Ovary (tissue), 9 donors: Measurements from ENCODE around the gene PRDM8. TPM values are rescaled to one million over a fixed set of nuclear protein-coding genes. Genes with fewer than 3 reads are reported as not detected.
"Not testable (repeated sequence)": the region's sequence is repeated elsewhere in the genome, so short reads cannot be mapped to it uniquely, and the experiment has no call there.

ENCODE experiments used
- DNase-seq, 5 donors: peaks; one replicate each; pipeline ENCODE4 v3.0.0-alpha.2; 2019 to 2020
- H3K27ac ChIP-seq, 2 donors: fragments of 200-600 bp; one replicate each; pipeline versions ENCODE4 v1.5.1 to v1.8.0; 2019 to 2022
- H3K27me3 ChIP-seq: fragments of 200-600 bp; one replicate; pipeline ENCODE4 v1.8.0; 2022
- H3K36me3 ChIP-seq: fragments of 200-600 bp; sonication (generic); one replicate; pipeline ENCODE4 v1.5.1; 2019
- H3K4me1 ChIP-seq: one replicate; pipeline ENCODE4 v1.8.1; 2013; ENCODE audit warnings: mild to moderate bottlenecking, moderate library complexity; ENCODE audit not compliant: insufficient read depth
- H3K4me3 ChIP-seq: fragments of 200-600 bp; sonication (generic); one replicate; pipeline ENCODE4 v1.5.1; 2017
- H3K9me3 ChIP-seq, 2 donors: fragments of 200-600 bp in 1 of 2; sonication (generic) in 1 of 2; one replicate each; pipeline versions ENCODE4 v1.5.1 to v1.8.1; 2013 to 2019; ENCODE audit warnings: mild to moderate bottlenecking in 1 of 2, moderate library complexity in 1 of 2
- EP300 ChIP-seq: sonication (generic); formaldehyde crosslinking; IDR thresholded peaks from one replicate; pipeline ENCODE4 v1.6.1; 2017; ENCODE audit warnings: antibody characterized with exemption
- POLR2A ChIP-seq: fragments of 450-650 bp; IDR thresholded peaks from one replicate; pipeline ENCODE4 v1.6.1; 2017; ENCODE audit warnings: antibody characterized with exemption, mild to moderate bottlenecking, moderate library complexity
- WGBS, 3 donors: extraction: QIAGEN DNeasy Blood & Tissue Kit in 1 of 3; methylation state at CpG; one replicate each; pipeline versions ENCODE4 v1.1.5 to v1.1.7; 2013 to 2017; 5-methylcytosine and 5-hydroxymethylcytosine counted together
- intact Hi-C, 4 donors: fragments of 100-400 bp; cut with DNase I; formaldehyde crosslinking; loops; one replicate each; pipeline versions ENCODE4 v1.11.0 to v1.15.1; 2022 to 2023
- polyA plus RNA-seq, 2 donors: library from polyadenylated mRNA; stranded (reverse); fragments of 200-250 nt in 1 of 2; fragments of 350-450 nt in 1 of 2; fragmentation: Illumina TruSeq in 1 of 2; extraction: RNeasy Lipid Tissue Mini Kit (QIAGEN cat#74804) in 1 of 2; gene quantifications; one replicate each; pipeline ENCODE4 v1.2.3, GENCODE V29; 2013 to 2014
- total RNA-seq, 7 donors: library from RNA; depleted of rRNA in 2 of 7; stranded (reverse); fragments of >200 nt in 2 of 7; fragmentation: NEBNext Ultra II Directional in 3 of 7; extraction: Animal tissue kit (Norgen Biotek cat#: 25700) in 3 of 7; gene quantifications; one replicate each; pipeline versions ENCODE4 v1.1.0 to v1.2.4, GENCODE V29; 2016 to 2023
- TF ChIP-seq, protein P1 (sequence below), 3 donors: fragments of 450-650 bp in 2 of 3; fragments of 200-600 bp in 1 of 3; IDR thresholded peaks; one replicate each; pipeline versions ENCODE4 v1.5.1 to v1.8.0; 2016 to 2022; ENCODE audit warnings: antibody characterized with exemption in 3 of 3, mild to moderate bottlenecking in 1 of 3
- donor health status: DM: no; HTN: no; CAD: no; lungs with moderate emphysema.
- donor health status: DM: no; HTN: no; CAD: no.
- donor health status: Bipolar disorder and iron deficiency.
- donor health status: DM: yes; HTN: yes; CAD: no.
- donor health status: DM: no; HTN: no; CAD: no.
- donor health status: DM: yes; HTN: yes; CAD: no.

PRDM8 gene
- total and polyA plus RNA-seq, 9 donors = 3.6 to 14.3 (median 6.5) TPM

DNA sequence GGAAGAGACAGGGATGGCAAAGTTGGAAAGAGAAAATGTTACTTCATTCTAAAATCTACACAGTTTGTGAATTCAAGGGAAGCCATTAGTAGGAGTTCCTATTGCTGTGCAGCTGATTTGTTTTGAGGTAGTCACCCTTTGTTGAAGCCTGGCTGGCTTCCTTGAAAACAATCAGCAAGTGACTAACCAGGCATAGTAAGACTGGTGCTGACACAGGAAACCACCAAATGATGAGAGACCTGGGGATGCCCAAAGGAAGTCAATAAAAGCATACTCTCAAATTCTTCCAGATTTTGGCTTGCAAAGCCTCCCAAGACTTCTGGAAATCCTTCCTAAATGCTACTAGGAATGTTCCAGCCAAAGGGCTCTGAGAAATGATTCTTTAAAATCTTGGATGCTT is 23.9 kb upstream of the PRDM8 start:
- TF ChIP-seq EP300 (no peak), POLR2A (no peak)
- TF ChIP-seq, protein P1, sequence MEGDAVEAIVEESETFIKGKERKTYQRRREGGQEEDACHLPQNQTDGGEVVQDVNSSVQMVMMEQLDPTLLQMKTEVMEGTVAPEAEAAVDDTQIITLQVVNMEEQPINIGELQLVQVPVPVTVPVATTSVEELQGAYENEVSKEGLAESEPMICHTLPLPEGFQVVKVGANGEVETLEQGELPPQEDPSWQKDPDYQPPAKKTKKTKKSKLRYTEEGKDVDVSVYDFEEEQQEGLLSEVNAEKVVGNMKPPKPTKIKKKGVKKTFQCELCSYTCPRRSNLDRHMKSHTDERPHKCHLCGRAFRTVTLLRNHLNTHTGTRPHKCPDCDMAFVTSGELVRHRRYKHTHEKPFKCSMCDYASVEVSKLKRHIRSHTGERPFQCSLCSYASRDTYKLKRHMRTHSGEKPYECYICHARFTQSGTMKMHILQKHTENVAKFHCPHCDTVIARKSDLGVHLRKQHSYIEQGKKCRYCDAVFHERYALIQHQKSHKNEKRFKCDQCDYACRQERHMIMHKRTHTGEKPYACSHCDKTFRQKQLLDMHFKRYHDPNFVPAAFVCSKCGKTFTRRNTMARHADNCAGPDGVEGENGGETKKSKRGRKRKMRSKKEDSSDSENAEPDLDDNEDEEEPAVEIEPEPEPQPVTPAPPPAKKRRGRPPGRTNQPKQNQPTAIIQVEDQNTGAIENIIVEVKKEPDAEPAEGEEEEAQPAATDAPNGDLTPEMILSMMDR (IDR thresholded peaks at IDR 0.05) = no peak
- no peaks in the 10 kb centered on the region for H3K27me3 ChIP-seq
- no peaks in the 10 kb centered on the region for H3K36me3 ChIP-seq
- no peaks in the 10 kb centered on the region for H3K9me3 ChIP-seq
- intact Hi-C loops = no loop called here
- no peaks in the 10 kb centered on the region for H3K4me1 ChIP-seq
- H3K27ac ChIP-seq = no peak overlapping the region
- no peak overlapping the region for H3K4me3 ChIP-seq
- DNase-seq = no peak

DNA sequence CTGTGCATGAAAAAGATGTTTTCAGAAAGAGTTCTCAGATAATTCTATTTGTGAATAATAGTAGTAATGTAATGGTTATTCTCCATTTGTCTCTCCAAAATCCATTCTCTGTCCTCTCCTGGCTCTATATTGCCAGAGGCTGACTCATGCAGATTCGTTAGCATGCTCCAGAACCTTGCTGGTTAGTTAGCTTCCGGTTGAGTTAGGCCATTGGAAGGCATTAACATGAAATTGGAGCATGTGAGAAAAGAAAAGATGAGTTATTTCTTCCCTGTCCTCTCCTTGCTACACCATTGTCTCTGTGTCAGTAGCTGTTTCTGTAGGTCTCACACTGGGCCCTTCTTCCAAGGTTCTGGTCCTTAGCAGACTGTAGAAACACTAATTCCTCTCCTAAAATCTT is 23.5 kb upstream of the PRDM8 start:
- 85 to 92% (median 87%) methylated on average over 2 of the region's 2 CpGs for WGBS, 3 donors
- Histone ChIP-seq H3K4me3 (no peak overlapping the region), H3K27me3 (no peaks in the 10 kb centered on the region), H3K9me3 (no peaks in the 10 kb centered on the region), H3K36me3 (no peaks in the 10 kb centered on the region), H3K27ac (no peak overlapping the region), H3K4me1 (no peaks in the 10 kb centered on the region)
- no peak for DNase-seq
- intact Hi-C loops = no loop called here
- TF ChIP-seq POLR2A = no peak
- TF ChIP-seq, protein P1 (IDR thresholded peaks at IDR 0.05) = no peak
- TF ChIP-seq EP300 = no peak

DNA sequence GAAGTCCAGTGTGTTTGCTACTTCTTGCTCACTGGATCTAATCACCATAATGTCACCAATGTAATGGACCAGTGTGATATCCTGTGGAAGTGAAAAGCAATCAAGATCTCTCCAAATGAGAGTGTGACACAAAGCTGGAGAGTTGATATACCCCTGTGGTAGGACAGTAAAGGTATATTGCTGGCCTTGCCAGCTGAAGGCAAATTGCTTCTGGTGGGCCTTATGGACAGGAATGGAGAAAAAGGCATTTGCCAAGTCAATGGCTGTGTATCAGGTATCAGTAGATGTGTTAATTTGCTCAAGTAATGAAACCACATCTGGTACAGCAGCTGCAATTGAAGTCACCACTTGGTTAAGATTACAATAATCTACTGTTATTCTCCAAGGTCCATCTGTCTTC is 19.5 kb upstream of the PRDM8 start:
- H3K4me1 ChIP-seq, H3K4me3 ChIP-seq, intact Hi-C loops, H3K27ac ChIP-seq, H3K36me3 ChIP-seq, H3K27me3 ChIP-seq, DNase-seq, H3K9me3 ChIP-seq: not testable (repeated sequence)

DNA sequence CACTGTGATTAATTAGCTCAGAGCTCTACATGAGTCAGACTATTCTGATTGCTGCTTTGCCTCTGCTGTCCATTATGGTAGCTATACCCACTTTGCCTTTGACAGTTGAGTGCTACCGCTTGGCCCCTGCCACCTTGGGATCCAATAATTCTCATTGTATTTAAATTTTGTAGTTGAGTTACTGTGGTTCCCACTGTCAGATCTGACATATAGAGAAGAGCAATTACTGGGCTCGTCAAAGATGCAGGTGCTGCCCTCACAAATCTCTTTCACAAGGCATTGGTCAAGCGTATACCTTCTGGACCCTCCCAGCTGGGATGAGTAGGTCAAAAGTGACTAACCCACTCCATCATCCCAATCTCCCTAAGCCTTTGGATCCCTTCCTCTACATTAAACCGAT is 18.3 kb upstream of the PRDM8 start:
- Histone ChIP-seq H3K4me1 (peaks cover 5% of the 10 kb centered on the region), H3K27me3 (no peaks in the 10 kb centered on the region), H3K4me3 (no peak overlapping the region), H3K9me3 (no peaks in the 10 kb centered on the region), H3K27ac (no peak overlapping the region), H3K36me3 (no peaks in the 10 kb centered on the region)
- TF ChIP-seq, protein P1 (IDR thresholded peaks at IDR 0.05) = no peak
- no peak for TF ChIP-seq POLR2A
- TF ChIP-seq EP300 = no peak
- 94 to 95% (median 95%) methylated on average over 4 of the region's 4 CpGs for WGBS, 3 donors
- no peak for DNase-seq
- intact Hi-C loops = no loop called here

DNA sequence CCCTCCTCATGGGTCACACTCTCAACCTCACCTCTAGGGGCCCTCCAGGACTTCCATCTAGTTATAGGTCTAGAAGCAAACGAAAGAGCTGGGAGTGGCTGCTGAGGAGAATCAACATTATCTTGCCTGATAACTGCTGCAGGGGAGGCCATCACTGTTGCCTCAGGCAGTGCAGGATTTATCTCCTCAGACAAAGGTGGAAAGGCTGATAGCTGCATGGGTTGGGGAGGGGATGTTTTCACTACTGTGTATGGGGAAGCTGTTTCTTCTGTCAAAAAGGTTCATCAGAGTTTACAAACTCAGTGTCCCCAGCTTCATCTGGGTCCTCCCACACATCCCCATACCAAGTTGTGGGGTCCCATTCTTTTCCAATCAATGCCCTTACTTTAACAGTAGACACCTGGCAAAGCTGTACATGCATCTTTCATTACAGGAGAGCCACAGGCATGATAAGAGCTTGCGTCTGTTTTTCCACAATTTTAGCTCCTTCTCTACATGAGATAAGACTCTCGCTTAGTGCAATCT is 17.6 kb upstream of the PRDM8 start:
- H3K4me1 ChIP-seq = peaks cover 5% of the 10 kb centered on the region
- no peak overlapping the region for H3K4me3 ChIP-seq
- no peak overlapping the region for H3K27ac ChIP-seq
- TF ChIP-seq EP300 = no peak
- TF ChIP-seq POLR2A = no peak
- TF ChIP-seq, protein P1 (IDR thresholded peaks at IDR 0.05) = no peak
- no peaks in the 10 kb centered on the region for H3K27me3 ChIP-seq
- intact Hi-C loops = loop anchor here in 2 of 4 donors (5.0 to 10.0 kb wide), 4 partner anchors 105 to 1225 kb away; partner anchors contain the start of gene ANTXR2 (in 2 of the 2)
- no peak for DNase-seq
- H3K9me3 ChIP-seq = no peaks in the 10 kb centered on the region
- 71 to 78% (median 78%) methylated on average over 3 of the region's 3 CpGs for WGBS, 3 donors
- no peaks in the 10 kb centered on the region for H3K36me3 ChIP-seq
